HG03108 (cell line): ENCODE results near the gene MYD88.
"Not testable (repeated sequence)": the region's sequence is repeated elsewhere in the genome, so short reads cannot be mapped to it uniquely, and the experiment has no call there.

ENCODE experiments used
- ATAC-seq: cut with Tn5 transposase; IDR thresholded peaks from one replicate; pipeline ENCODE4 v1.9.1; 2021; ENCODE audit warnings: moderate library complexity; ENCODE audit not compliant: unreplicated experiment

Gene MYD88

GRCh38 chr3:38124324-38125122, 13.9 kb upstream of the MYD88 start:
- ATAC-seq, result no peak

DNA sequence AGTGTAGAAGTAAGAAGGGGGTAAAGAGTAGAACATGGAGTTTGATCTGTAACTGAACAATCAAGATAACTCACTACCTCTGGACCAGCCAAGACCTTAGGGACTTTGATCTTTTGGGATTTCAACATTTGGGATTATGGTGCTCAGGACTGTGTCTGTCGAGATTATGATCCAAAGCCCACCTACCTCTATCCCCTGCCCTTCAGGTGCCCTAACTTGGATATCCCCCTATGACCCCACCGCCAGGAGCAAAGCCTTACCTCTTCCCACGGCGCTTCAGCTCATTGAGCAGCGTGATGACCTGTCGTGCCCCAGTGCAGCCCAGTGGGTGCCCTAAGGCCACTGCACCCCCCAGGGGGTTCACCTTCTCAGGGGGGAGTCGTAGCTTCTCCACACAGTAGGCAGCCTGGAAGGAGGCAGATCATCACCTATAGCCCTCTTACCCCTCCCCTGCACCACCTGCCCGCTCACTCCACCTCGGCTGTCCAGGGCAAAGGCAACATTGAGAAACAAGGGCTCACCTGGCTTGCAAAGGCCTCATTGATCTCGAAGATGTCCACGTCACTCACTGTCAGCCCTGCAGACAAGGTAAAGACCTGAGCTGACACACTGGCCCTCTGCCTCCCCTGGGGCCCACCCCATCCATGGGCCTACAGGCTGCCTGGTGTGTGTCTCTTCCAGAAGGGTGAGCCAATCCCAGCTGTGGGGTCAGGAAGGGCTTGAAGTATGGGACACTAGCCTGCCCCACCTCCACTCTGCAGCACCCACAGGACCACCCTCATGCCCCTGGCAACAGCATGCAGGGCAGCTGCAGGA, 12.9 kb upstream of the MYD88 start:
- ATAC-seq, result no peak

DNA sequence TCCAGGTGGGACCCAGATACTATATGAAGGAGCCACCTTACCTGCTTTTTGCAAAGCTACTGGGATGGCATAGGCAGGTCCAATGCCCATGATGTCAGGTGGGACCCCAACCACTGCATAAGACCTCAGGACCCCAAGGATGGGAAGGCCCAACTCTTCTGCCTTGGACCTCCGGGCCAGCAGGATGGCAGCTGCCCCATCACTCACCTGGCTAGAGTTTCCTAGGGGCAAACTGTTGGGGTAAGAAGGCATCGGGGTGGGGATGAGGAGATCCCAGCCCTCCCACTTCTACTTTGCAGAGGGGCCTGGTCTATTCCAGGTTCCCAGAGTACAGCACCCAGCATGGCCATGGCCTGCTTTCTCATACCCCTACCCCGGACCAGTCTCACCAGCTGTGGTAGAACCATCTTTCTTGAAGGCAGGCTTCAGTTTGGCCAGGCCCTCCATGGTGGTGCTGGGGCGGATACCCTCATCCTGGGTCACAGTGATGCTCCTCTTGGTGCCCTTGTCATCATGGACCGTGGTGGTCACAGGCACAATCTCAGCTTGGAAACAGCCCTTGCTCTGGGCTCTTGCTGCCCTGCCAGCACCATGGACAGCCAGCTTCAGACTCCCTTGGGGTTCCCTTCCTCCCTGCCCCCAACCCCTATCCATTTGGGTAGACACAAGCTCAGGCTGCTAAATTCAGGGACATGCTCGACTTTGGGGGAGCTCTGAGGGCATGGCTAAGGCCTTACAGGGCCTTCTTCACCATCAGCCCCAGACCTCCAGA, 12.2 kb upstream of the MYD88 start:
- no peak for ATAC-seq

- ATAC-seq, result no peak
These were observed 10.7 kb upstream of the MYD88 start for GRCh38 chr3:38127611-38128302.

DNA sequence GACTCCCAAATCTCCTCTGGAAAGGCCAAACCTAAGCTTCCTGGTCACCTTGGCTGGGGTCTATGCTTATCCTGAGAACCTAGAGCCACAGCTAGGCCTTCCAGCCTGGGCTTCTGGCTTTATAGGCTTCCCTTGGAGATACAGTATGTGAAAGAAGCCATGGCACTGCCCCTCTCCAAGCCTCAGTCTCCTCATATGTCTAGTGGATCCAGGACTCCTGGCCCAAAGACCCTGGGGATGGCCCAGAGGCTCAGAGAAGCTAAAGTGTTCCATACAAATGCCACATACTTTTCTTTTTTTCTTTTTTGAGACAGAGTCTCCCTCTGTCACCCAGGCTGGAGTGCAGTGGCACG, 10.2 kb upstream of the MYD88 start:
- no peak for ATAC-seq

DNA sequence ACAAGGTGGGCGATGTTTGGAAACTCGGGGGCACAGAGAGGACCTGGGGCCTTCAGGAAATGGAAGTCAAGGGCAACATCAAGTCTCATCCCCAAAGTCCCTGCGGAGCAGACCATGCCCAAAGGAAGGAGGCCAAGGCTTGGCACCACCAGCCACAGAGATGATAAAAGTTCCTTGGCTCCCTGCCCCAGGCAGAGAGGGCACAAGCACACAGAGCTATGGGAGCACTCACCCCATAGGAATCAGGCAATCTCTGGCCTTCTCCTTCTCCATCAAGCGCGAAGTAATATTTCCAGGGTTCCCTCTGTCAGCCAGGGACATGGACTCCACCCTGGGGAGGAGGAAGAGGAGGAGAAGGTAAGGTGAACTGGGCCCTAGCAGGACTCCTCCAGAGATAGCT, 9.4 kb upstream of the MYD88 start:
- ATAC-seq, result no peak

GRCh38 chr3:38130631-38131065, 7.8 kb upstream of the MYD88 start:
- no peak for ATAC-seq

GRCh38 chr3:38131621-38132369, 6.7 kb upstream of the MYD88 start:
- ATAC-seq, result no peak

DNA sequence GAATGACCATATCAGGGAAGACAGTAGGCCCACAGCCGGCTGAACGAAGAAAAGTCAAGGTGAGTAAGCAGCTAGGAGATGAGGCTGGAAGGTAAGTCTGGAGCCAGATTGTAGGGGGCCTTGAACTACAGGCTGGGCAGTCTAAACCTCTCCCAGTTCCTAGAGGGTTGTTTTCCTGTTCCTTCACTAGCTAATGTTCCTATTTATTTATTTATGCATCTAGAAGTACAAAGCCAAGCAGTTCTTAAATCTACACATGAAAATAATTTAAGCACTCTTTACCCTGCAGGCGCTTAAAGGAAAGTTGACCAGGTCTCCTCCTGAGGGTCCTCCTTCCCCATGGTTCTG, 5.3 kb upstream of the MYD88 start:
- ATAC-seq, result no peak

GRCh38 chr3:38133557-38134405, 4.7 kb upstream of the MYD88 start:
- no peak for ATAC-seq

GRCh38 chr3:38134517-38135143, 3.8 kb upstream of the MYD88 start:
- not testable (repeated sequence) for ATAC-seq

GRCh38 chr3:38135621-38136277, 2.7 kb upstream of the MYD88 start:
- ATAC-seq, result not testable (repeated sequence)

DNA sequence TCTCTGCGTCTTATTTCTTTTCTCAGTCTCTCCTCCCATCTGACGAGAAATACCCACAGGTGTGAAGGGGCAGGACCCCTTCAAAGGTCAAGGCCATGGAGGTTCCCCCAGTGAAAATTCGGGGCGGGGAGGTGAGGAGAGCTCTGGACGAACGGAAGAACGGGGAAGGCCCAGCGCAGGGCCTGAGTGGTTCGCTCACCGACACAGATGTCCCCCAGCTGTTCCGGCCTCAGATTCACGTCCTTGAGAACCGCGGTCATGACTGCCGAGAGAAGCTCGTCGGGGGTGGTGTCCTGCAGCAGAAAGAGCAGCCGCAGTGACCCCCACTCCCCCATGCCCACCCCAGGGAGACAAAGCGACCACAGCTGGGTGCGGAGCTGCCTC, 2.1 kb upstream of the MYD88 start:
- no peak for ATAC-seq

GRCh38 chr3:38136777-38137614, 1.5 kb upstream of the MYD88 start, which contains the start of gene ACAA1:
ACAA1 (minus strand) TSS chr3:38137127; CDS start chr3:38137035, 92 bp downstream.
- peak; percentile 85 for ATAC-seq

DNA sequence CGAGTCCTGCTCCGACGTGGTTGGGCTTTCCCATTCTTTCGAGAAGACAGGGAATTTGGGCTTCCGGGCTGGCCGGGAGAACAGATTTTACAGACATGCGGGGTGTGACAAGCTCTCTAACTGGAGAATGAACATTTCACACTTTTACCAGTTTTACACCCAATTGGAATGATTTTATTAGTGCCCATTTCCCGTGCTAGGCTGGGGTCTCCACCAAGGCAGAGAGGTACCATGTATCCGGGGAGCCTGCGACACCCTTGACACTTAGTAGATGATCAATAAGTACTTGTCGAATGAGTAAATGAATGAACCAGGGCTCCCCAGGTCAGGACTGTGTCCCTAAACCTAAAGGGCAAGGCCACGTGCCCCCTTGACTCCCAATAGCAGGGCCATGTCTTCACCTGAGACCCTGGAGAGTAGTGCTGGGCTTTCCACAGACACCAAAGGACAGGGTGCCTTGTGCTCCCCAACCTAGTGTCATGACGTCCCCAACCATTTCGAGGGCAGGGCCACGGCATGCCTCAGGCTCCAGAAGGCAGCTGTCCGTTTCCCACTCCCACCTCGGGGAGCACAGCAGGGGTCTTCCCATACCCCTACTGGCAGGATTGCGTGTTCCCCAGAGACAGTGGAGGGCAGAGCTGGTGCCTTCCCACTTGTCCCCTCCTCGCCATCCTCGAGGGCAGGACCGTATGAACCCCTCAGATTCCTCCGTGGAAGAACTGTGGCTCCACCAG, 679 bp upstream of the MYD88 start:
- ATAC-seq, result no peak

GRCh38 chr3:38139191-38139590, 730 bp downstream of the MYD88 start:
- ATAC-seq, result no peak

GRCh38 chr3:38139652-38140051, 1.2 kb downstream of the MYD88 start:
- ATAC-seq, result no peak
